ENCODE measurements around the gene KIAA1755. TPM values are rescaled to one million over a fixed set of nuclear protein-coding genes. Genes with fewer than 3 reads are reported as not detected.

Gene KIAA1755
- total and polyA plus RNA-seq, 10 of the 15 experiments (the other 5 are each of a cell fraction or from before 2014, with no cell fraction given): not detected

DNA sequence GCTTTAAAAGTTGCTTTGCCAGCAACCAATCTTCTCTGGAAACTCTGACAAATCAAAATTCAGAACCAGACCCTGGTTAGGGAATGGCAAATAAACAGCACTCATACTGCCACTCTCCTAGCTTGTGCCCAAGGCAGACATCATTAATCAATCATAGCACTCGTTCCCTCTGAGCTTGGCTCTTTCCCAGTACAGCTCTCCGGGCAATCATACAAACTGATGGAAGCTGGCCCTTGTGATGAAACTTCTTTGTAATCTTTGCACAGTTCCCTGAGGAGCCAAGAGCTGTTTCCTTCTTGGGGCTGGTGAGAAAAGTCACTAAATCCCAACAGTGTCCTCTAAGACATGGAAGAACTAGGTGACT lies 34.7 kb downstream of the KIAA1755 start (continued):
- TF ChIP-seq, protein P1, sequence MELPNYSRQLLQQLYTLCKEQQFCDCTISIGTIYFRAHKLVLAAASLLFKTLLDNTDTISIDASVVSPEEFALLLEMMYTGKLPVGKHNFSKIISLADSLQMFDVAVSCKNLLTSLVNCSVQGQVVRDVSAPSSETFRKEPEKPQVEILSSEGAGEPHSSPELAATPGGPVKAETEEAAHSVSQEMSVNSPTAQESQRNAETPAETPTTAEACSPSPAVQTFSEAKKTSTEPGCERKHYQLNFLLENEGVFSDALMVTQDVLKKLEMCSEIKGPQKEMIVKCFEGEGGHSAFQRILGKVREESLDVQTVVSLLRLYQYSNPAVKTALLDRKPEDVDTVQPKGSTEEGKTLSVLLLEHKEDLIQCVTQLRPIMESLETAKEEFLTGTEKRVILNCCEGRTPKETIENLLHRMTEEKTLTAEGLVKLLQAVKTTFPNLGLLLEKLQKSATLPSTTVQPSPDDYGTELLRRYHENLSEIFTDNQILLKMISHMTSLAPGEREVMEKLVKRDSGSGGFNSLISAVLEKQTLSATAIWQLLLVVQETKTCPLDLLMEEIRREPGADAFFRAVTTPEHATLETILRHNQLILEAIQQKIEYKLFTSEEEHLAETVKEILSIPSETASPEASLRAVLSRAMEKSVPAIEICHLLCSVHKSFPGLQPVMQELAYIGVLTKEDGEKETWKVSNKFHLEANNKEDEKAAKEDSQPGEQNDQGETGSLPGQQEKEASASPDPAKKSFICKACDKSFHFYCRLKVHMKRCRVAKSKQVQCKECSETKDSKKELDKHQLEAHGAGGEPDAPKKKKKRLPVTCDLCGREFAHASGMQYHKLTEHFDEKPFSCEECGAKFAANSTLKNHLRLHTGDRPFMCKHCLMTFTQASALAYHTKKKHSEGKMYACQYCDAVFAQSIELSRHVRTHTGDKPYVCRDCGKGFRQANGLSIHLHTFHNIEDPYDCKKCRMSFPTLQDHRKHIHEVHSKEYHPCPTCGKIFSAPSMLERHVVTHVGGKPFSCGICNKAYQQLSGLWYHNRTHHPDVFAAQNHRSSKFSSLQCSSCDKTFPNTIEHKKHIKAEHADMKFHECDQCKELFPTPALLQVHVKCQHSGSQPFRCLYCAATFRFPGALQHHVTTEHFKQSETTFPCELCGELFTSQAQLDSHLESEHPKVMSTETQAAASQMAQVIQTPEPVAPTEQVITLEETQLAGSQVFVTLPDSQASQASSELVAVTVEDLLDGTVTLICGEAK (IDR thresholded peaks at IDR 0.05; ENCODE audit: borderline replicate concordance): no peak
- no peak for TF ChIP-seq TCF3 (IDR thresholded peaks at IDR 0.05; ENCODE audit: borderline replicate concordance, insufficient read depth, low read depth, low read length)

DNA sequence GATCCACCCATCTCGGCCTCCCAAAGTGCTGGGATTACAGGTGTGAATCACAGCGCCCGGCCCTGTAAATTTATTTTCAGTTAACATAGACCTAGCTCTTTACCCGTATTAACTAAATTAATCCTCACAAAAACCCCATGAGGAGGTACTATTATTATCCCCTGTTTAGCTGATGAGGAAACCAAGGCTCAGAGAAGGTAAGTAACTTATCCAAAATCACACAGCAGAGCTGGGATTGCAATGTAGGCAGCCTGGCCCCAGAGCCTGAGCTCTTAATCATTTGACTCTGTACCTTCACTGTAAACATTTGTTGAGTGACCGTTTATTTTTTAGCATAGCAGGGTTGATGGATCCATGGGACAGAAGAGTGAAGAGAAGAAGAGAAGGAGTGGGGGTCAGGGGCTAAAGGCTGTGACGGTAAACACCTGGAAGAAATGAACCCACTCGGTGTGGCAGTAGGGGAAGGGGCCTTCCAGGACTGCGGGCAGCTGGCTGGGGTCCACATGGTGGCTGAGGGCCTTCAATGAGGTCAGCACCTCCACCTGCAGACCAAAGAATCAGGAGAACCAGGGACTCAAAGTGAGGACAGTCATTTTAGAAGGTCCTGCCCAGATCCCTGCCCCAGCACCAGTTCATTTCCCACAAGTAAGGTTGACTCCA lies 35.2 kb downstream of the KIAA1755 start:
- TF ChIP-seq PAX8 (IDR thresholded peaks at IDR 0.05) (no peak), SMARCA5 (IDR thresholded peaks at IDR 0.05) (no peak), TARDBP (IDR thresholded peaks at IDR 0.05; ENCODE audit: borderline replicate concordance) (no peak), HDAC2 (IDR thresholded peaks at IDR 0.05) (no peak), STAT1 (conservative IDR thresholded peaks at IDR 0.05) (no peak), ETV6 (conservative IDR thresholded peaks at IDR 0.05 in 1 of 2, IDR thresholded peaks at IDR 0.05 in 1 of 2; ENCODE audit: borderline replicate concordance in 1 of 2, low read depth in 1 of 2) (no peak), IRF3 (IDR thresholded peaks at IDR 0.05) (no peak), ESRRA (IDR thresholded peaks at IDR 0.05; ENCODE audit: low read length) (no peak), PKNOX1 (IDR thresholded peaks at IDR 0.05) (no peak), CHD4 (IDR thresholded peaks at IDR 0.05) (no peak), HDGF (IDR thresholded peaks at IDR 0.05) (no peak), ZZZ3 (IDR thresholded peaks at IDR 0.05; ENCODE audit: control insufficient read depth, insufficient read length, low read depth) (no peak), SMAD1 (IDR thresholded peaks at IDR 0.05; ENCODE audit: low read depth, partially characterized antibody) (no peak)
- H3K27me3 ChIP-seq (replicated peaks in 1 of 2; ENCODE audit: control insufficient read depth in 2 of 2, insufficient read depth in 2 of 2, low read length in 1 of 2): no peaks in the 10 kb centered on the region; a peak in 1 of 4 replicates
- no peak overlapping the region for H3K4me2 ChIP-seq (ENCODE audit: control insufficient read depth, insufficient read depth)
- no TSS peak for BruUV-seq (replicated peaks)
- H3K27ac ChIP-seq (ENCODE audit: control insufficient read depth, insufficient read depth): no peak overlapping the region
- H2AFZ ChIP-seq (ENCODE audit: control insufficient read depth, low read depth, low read length): no peak overlapping the region
- H4K20me1 ChIP-seq (ENCODE audit: control insufficient read depth, insufficient read depth): no peaks in the 10 kb centered on the region; the same call in 1 of the 2 replicates
- in situ Hi-C loops (cut with MboI): loop anchor here (10.0 kb wide), 1 partner anchor 661 kb away; no protein-coding TSS in a partner anchor
- WGBS (ENCODE audit: insufficient coverage, insufficient replicate concordance, low lambda C conversion rate, missing lambda C conversion rate): 21% methylated on average over 8 of the region's 8 CpGs
- RAD21 ChIA-PET (ENCODE audit: unreplicated experiment): interaction anchor here (0.5 to 3.4 kb wide), 4 partner anchors 54 to 183 kb away, joined by 3 to 12 read pairs (median 4); no protein-coding TSS in a partner anchor
- no peaks in the 10 kb centered on the region for H3K9me3 ChIP-seq (replicated peaks; ENCODE audit: control insufficient read depth, insufficient read depth, low read length)
- DNase-seq (ENCODE audit: low read depth, low spot score): no peak
- SMC1A ChIA-PET (ENCODE audit: uncharacterized antibody, unreplicated experiment): interaction anchor here (1.3 to 2.0 kb wide), 3 partner anchors 9 to 167 kb away, joined by 3 to 10 read pairs (median 3); no protein-coding TSS in a partner anchor
- no peaks in the 10 kb centered on the region for H3K79me2 ChIP-seq (ENCODE audit: control insufficient read depth, insufficient read depth, low read length)
- no peaks in the 10 kb centered on the region for H3K36me3 ChIP-seq (ENCODE audit: control insufficient read depth in 2 of 2, insufficient read depth in 2 of 2, low read length in 1 of 2)
- H3K4me1 ChIP-seq (ENCODE audit: control insufficient read depth, insufficient read depth, low read length): no peaks in the 10 kb centered on the region
- no peak overlapping the region for H3K4me3 ChIP-seq
- CTCF ChIA-PET: interaction anchor here (1.0 to 14.4 kb wide), 7 partner anchors 29 to 170 kb away, joined by 3 to 404 read pairs (median 4); no protein-coding TSS in a partner anchor
- FAIRE-seq: no peak
- intact Hi-C loops (cut with micrococcal nuclease; ENCODE audit: unreplicated experiment): no loop called here
- no peak for ATAC-seq
- POLR2A ChIA-PET: no interaction called here
- H3K9ac ChIP-seq (ENCODE audit: control insufficient read depth, insufficient read depth, low read length): no peak overlapping the region

All from GM12878 (cell line).